Stimulated activated CD4-positive, alpha-beta T cell treated with anti-CD3 and anti-CD28 coated beads, Interleukin-15, amount 100 ng/mL, for 48 hours (primary cell): ENCODE measurements around the gene PKD1.

ENCODE experiments used
- DNase-seq, 2 donors: peaks; one replicate each; pipeline ENCODE4 v3.0.0-alpha.2; 2020; ENCODE audit warnings: low read depth in 2 of 2

The PKD1 gene

GRCh38 chr16:2087748-2088631, 47.7 kb downstream of the PKD1 start:
- no peak for DNase-seq

- DNase-seq = no peak
Measured at GRCh38 chr16:2086812-2087747, 48.6 kb downstream of the PKD1 start.

DNA sequence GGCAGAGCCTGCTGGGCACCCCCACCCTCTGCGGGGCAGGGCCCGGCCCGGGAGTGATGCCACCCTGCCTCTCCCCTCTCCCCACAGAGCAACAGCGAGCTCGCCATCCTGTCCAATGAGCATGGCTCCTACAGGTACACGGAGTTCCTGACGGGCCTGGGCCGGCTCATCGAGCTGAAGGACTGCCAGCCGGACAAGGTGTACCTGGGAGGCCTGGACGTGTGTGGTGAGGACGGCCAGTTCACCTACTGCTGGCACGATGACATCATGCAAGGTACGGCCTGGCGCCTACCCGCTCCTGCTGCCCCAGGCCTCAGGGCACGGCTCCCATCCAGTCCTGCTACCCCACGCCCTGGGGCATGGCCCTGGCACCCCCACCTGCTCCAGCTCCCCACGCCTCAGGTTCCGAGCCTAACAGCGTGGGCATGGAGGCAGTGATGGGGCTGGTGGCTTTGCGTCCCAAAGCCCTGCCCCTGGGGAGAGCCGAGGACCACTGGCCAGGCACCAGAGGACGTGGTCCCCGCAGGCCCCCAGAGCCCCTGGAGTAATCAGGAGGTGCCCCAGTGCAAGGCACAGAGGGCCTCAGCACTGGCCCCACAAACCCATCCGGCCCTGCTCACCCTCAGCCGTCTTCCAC, 49.5 kb downstream of the PKD1 start:
- no peak for DNase-seq

GRCh38 chr16:2085669-2086068, 50.0 kb downstream of the PKD1 start:
- no peak for DNase-seq

DNA sequence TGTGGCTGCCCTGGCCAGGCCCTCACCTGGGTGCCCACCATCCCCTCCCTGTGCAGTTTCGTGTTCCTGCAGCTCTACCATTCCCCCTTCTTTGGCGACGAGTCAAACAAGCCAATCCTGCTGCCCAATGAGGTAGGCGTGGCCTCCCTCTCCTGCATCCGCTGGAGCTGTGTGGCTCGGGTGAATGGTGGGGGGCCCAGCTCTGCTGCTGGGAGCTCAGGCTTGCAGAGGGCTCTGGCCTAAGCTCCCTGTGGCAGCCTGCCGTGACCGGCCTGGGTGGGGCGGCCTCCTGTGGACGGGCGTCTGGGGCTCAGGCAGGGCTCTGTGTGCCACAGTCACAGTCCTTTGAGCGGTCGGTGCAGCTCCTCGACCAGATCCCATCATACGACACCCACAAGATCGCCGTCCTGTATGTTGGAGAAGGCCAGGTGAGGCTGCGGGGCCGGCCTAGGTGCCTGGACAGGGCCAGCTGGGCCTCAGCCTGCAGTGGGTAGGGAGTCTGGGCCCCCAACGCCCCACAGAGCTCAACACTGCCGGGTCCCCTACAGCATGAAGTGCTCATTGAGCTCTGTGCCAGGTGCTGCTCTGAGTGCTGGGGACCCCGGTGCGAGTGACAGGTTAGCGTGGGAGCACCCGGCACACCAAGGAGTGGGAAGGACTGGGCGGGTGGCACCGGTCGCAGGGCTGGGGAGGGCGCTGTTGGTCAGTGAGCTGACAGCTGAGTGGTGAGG, 50.6 kb downstream of the PKD1 start:
- DNase-seq = no peak

DNA sequence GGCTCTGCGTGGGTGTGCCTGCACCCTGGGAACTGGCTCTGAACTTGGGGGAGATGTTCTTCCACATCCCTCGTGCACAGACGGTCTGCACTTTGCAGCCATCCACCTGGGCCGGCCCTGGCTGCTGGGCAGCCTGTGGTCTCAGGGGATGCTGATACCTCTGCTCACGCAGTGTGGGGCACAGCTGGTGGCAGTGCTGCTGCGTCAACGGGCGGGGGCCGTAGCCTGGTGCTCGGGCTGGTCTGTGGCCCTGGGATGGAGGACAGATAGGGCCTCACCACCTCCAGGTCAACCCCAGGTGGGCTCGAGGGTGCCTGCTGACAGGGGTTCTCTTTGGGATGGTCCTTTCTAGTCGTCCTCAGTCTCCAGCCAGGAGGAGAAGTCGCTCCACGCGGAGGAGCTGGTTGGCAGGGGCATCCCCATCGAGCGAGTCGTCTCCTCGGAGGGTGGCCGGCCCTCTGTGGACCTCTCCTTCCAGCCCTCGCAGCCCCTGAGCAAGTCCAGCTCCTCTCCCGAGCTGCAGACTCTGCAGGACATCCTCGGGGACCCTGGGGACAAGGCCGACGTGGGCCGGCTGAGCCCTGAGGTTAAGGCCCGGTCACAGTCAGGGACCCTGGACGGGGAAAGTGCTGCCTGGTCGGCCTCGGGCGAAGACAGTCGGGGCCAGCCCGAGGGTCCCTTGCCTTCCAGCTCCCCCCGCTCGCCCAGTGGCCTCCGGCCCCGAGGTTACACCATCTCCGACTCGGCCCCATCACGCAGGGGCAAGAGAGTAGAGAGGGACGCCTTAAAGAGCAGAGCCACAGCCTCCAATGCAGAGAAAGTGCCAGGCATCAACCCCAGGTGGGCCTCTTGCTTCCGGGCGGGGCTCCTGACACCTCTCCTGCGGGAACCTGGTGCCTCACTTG, 51.6 kb downstream of the PKD1 start:
- no peak for DNase-seq

DNA sequence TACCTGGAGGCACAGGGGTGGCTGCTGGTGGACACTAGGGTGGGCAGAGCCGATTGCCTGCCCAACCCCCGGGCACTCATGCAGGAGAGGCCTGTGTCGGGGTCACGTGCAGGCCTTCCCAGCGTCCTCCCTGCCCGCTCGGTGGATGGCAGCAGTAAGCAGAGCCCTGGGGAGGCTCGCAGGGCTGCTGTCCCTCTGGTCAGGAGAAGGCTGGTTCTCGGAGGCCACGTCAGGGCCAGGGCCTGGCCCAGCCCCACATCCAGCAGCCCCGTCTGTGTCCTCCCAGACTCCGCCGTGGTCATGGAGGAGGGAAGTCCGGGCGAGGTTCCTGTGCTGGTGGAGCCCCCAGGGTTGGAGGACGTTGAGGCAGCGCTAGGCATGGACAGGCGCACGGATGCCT, 52.3 kb downstream of the PKD1 start:
- DNase-seq = no peak

DNA sequence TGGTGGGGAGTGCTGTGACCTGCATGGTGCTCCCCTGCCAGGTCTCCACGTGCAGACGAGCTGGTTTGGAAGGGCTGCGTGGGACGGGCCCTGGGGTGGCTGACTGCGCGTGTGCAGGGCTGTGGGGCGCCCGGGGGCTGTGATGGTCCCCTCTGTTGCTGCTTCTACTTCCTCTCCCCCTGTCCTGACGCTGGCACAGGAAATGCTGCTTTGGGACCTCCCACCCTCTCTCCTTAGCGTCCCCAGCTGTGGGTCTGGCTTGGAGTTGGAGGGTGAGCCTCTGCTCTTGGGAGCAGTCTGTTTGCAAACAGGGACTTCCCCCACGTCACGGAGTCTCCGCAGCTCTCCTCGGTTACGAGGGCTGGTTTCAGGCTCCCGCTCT, 52.7 kb downstream of the PKD1 start:
- no peak for DNase-seq

GRCh38 chr16:2082171-2082982, 53.3 kb downstream of the PKD1 start:
- no peak for DNase-seq

DNA sequence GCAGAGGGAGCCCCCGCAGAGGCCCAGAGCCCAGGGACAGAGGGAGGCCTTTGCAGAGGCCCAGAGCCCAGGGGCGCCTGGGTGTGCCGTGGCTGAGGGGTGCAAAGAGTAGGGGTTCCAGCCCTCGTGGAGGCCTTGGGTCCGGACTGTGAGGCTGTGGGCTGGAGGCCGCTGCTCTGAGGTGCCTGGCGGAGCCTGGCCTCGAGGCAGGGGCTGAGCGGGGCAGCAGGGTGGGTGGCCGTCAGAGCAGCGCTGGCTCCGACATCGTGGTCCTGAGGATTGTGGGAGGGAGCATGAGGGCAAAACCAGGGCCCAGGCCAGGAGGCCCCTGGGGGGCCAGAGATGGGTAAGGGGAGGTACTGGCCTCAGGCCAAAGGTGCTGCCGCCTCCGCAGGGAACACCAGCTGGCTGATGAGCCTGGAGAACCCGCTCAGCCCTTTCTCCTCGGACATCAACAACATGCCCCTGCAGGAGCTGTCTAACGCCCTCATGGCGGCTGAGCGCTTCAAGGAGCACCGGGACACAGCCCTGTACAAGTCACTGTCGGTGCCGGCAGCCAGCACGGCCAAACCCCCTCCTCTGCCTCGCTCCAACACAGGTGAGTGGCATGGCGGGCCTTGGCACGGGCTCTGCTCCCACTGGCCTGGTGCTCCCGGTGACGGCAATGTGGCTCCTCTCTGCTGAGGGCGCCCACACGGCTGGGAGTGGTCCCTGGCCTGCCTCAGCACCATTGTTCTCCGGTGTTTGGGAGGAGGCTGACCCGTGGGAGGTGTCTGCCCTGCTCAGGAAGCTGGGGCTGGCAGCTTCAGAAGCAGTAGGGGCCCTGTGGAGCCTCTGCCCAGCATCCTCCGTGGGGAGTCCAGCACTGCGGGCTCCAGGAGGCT, 54.3 kb downstream of the PKD1 start:
- no peak for DNase-seq

- DNase-seq = no peak
Measured at GRCh38 chr16:2079991-2080390, 55.7 kb downstream of the PKD1 start.

GRCh38 chr16:2079311-2079800, 56.3 kb downstream of the PKD1 start:
- no peak for DNase-seq

DNA sequence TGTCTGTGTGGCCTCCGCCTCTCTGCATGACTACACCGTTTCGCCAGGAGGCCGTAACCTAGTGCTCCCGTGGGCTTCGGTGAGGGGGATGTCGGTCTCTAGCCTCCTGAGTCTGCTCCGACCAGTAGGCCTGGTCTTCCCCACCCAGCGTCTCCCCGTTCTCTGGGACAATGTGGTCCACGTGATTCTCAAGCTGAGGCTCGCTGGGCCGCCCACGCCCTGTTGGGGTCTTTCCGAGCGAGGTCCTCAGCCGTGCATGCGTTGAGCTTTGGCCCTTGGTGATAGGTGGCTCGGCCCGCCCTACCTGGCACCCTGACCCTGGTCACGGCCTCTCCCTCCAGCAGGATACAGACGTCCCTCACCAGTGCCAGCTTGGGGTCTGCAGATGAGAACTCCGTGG, 57.0 kb downstream of the PKD1 start:
- DNase-seq = no peak

- no peak for DNase-seq
Measured at GRCh38 chr16:2078096-2078495, 57.6 kb downstream of the PKD1 start.

DNA sequence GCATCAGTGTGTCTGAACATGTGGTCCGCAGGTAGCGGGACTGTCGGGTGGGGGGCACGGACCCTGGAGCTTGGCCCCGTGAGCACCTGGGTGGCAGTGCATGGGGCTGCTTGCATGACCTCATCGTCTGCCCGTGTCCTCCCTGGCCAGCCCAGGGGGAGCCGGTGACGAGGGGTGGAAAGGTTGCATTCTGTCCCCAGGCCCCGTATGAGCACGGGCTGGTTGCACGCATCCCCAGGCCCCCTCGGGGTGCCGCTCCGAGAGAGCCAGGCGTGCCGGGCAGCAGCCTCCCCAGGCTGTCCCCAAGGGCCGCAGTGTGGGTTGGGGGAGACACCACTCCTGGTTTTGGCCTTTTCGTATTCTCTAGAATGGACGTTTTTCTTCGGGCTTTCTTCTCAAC, 58.0 kb downstream of the PKD1 start:
- DNase-seq = no peak

- no peak for DNase-seq
Measured at GRCh38 chr16:2077016-2077415, 58.7 kb downstream of the PKD1 start.

- no peak for DNase-seq
Measured at GRCh38 chr16:2076072-2076865, 59.4 kb downstream of the PKD1 start.

DNA sequence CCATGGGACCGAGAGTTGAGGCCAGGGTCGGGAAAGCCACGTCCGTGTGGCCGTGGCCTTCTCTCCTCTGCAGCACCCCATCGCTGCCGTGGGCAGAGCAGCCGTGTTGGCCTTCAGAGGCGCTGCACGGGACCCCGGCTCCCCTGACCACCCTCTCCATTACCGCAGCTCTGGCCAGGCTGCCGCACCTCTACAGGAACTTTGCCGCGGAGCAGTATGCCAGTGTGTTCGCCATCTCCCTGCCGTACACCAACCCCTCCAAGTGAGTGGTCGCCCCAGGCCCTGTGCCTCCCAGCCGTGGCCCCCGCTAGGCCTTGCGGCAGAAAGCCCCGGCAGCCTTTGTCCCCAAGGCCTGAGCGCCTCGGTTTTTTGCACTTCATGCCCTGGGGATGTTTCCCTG, 60.1 kb downstream of the PKD1 start:
- DNase-seq = no peak
